HG03521 (cell line): ENCODE results near the gene CHCHD10.

Experiments used
- ATAC-seq: cut with Tn5 transposase; IDR thresholded peaks from one replicate; pipeline ENCODE4 v1.9.1; 2021; ENCODE audit warnings: mild to moderate bottlenecking, moderate library complexity; ENCODE audit not compliant: unreplicated experiment

CHCHD10 gene

GRCh38 chr22:23767673-23768548 is at the start of gene CHCHD10:
Gene CHCHD10, minus strand, starts transcription at chr22:23767972. Its CDS starts 98 bp downstream, at chr22:23767874.
- ATAC-seq: peak; percentile 54

GRCh38 chr22:23817146-23817545 is 49.4 kb upstream of the CHCHD10 start:
- no peak for ATAC-seq

GRCh38 chr22:23816156-23816976 is 48.6 kb upstream of the CHCHD10 start:
- no peak for ATAC-seq

- no peak for ATAC-seq
Observed at GRCh38 chr22:23815541-23816155, 47.9 kb upstream of the CHCHD10 start.

GRCh38 chr22:23812378-23812777 is 44.6 kb upstream of the CHCHD10 start:
- no peak for ATAC-seq

GRCh38 chr22:23806837-23807236 is 39.1 kb upstream of the CHCHD10 start:
- ATAC-seq: no peak

- no peak for ATAC-seq
Observed at GRCh38 chr22:23804781-23805291, 37.1 kb upstream of the CHCHD10 start.

GRCh38 chr22:23803001-23803819 is 35.4 kb upstream of the CHCHD10 start:
- ATAC-seq: no peak

- no peak for ATAC-seq
Observed at GRCh38 chr22:23801886-23802377, 34.2 kb upstream of the CHCHD10 start.

GRCh38 chr22:23801238-23801821 is 33.6 kb upstream of the CHCHD10 start:
- no peak for ATAC-seq

- ATAC-seq: peak; percentile 40
Observed at GRCh38 chr22:23800297-23801237, 32.8 kb upstream of the CHCHD10 start.

- no peak for ATAC-seq
Observed at GRCh38 chr22:23796461-23796860, 28.7 kb upstream of the CHCHD10 start.

GRCh38 chr22:23793326-23793725 is 25.6 kb upstream of the CHCHD10 start:
- ATAC-seq: no peak

- no peak for ATAC-seq
Observed at GRCh38 chr22:23791738-23792645, 24.2 kb upstream of the CHCHD10 start.

- no peak for ATAC-seq
Observed at GRCh38 chr22:23790819-23791737, 23.3 kb upstream of the CHCHD10 start.

- no peak for ATAC-seq
Observed at GRCh38 chr22:23789638-23790037, 21.9 kb upstream of the CHCHD10 start.

- no peak for ATAC-seq
Observed at GRCh38 chr22:23789121-23789520, 21.3 kb upstream of the CHCHD10 start.
